Measurements from ENCODE around the gene LAMC3. TPM values are rescaled to one million over a fixed set of nuclear protein-coding genes. Genes with fewer than 3 reads are reported as not detected.

Gene LAMC3
- total and polyA plus RNA-seq, 5 experiments from 2014 or later, result 0.02 to 7.2 (median 6.9) TPM; not detected in 2

DNA sequence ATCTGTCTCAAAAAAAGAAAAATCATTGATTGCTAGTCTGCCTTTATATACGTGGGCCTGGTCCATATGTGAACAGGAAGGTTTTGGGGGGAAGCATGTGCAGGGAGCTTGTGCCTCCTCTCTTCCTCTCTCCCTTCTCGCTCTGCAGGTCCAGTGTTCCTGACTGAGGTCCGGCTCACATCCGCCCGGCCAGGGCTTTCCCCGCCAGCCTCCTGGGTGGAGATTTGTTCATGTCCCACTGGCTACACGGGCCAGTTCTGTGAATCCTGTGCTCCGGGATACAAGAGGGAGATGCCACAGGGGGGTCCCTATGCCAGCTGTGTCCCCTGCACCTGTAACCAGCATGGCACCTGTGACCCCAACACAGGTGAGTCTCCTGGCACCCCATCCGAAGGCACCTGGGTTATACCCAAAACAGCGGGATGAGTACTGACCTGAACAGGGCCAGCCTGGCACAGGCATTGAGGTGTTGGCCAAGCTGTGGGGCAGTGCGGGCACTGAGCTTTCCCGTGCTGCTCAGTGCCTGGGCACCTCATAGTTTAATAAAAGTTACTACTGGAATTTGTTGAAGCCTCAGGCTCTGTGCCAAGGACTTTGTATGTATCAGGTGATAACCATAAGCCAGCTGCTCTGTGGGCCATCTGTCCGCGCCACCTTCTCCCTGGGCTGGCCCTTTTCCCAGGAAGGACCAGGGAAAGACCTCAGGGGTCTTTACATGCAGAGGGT, 48.0 kb downstream of the LAMC3 start:
- no peaks in the 10 kb centered on the region for H3K36me3 Mint-ChIP-seq
- no peaks in the 10 kb centered on the region for H3K27me3 Mint-ChIP-seq
- H3K27ac Mint-ChIP-seq, result no peak overlapping the region
- no peaks in the 10 kb centered on the region for H3K9me3 Mint-ChIP-seq
- POLR2A ChIA-PET, result interaction anchor here (0.6 kb wide), 1 partner anchor 345 kb away, joined by 4 read pairs; no protein-coding TSS in a partner anchor
- no peak for ATAC-seq
- H3K4me1 Mint-ChIP-seq, result no peaks in the 10 kb centered on the region
- DNase-seq, result no peak
- no peak overlapping the region for H3K4me3 Mint-ChIP-seq

DNA sequence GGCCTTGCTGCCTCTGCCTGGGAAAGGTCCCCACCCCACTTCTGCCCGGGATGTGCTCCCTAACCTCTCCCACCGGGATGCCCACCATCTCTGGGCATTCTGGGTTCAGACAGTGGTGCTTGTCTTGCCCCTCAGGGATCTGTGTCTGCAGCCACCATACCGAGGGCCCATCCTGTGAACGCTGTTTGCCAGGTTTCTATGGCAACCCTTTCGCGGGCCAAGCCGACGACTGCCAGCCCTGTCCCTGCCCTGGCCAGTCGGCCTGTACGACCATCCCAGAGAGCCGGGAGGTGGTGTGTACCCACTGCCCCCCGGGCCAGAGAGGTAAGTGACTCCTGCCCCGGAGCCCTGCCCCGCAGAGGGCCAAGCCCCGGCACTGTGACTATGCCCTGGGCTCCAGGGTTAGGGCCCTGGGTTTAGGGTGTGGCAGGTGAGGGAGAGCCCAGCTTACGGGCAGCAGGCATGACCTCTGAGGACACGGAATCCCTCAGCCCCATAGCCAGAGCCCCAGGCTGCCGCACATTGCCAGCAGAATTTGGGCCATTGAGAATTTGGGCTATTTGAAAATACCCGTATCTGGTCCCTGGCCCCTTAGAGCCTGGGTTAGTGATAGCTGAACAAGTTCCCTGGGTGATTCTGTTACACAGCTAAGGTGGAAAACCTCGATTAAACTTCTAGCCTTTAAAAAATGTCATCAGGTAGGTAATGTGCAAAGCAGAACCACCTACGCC, 52.1 kb downstream of the LAMC3 start:
- ATAC-seq, result no peak
- H3K27me3 Mint-ChIP-seq, result peaks cover 0 to 3% (median 0%) of the 10 kb centered on the region in 5 donors

DNA sequence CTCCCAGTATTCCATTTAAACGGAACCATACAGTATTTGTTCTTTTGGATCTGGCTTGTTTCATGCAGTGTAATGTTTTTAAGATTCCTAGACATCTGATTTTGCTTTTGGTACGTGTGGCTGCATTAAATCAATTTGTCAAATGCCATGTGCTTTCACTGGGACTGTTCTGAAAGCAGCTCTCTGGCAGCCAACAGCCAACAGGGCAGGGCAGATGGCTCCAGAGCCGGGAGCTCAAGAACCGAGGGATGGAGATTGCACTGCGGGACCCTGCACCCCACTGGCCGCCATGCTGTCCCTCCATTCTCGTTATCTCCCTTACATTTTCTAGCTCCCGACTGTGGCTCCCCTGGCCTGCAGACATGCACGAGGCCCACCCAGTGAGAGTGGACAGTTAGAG, 54.0 kb downstream of the LAMC3 start:
- DNase-seq (no peak), ATAC-seq (no peak)
- no peaks in the 10 kb centered on the region for H3K9me3 Mint-ChIP-seq
- H3K27ac Mint-ChIP-seq, result no peak overlapping the region
- H3K27me3 Mint-ChIP-seq, result peaks cover 0 to 3% (median 0%) of the 10 kb centered on the region in 5 donors
- no peaks in the 10 kb centered on the region for H3K36me3 Mint-ChIP-seq
- no peaks in the 10 kb centered on the region for H3K4me1 Mint-ChIP-seq
- POLR2A ChIA-PET, result interaction anchor here (0.6 kb wide), 1 partner anchor 273 kb away, joined by 4 read pairs; no protein-coding TSS in a partner anchor
- no peak overlapping the region for H3K4me3 Mint-ChIP-seq

More for the DNA sequence above, 52.1 kb downstream of the LAMC3 start:
- Mint-ChIP-seq H3K4me1 (no peaks in the 10 kb centered on the region), H3K9me3 (no peaks in the 10 kb centered on the region), H3K36me3 (no peaks in the 10 kb centered on the region), H3K4me3 (no peak overlapping the region), H3K27ac (no peak overlapping the region)
- POLR2A ChIA-PET, result no interaction called here
- no peak for DNase-seq

DNA sequence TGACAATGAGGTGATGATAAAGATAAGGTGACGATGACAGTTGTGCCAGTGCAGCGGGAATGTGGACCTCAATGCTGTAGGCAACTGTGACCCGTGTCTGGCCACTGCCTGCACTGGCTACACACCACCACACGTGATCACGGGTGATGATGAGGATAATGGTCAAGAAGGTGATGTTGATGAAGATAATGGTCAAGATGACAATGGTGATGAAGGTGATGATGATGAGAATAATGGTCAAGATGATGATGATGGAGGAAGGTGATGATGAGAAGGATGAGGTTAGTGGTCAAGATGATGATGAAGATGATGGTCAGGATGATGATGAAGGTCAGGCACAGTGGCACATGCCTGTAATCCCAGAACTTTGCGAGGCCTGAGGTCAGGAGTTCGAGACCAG, 56.6 kb downstream of the LAMC3 start:
- H3K36me3 Mint-ChIP-seq, result no peaks in the 10 kb centered on the region
- H3K4me1 Mint-ChIP-seq, result no peaks in the 10 kb centered on the region
- POLR2A ChIA-PET, result no interaction called here

DNA sequence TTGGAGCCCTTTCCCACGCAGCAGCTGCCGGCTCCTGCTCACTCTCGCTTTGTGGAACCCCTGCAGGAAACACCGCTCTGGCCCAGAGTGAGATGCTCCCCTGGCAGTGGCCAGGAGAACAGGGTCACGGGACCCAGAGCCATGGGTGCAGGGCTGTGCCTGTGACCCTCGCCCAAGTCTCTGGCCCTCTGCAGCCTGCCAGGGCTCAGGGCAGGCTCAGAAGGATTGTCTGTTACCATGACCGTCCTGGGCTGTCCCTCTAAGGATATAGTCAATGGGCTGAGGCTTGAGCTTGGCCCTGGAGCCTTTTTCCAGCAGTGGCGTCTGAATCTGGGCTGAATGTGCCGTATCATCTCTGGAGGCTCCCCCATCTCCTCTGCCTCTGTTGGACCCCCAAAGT, 58.7 kb downstream of the LAMC3 start:
- Mint-ChIP-seq H3K4me3 (no peak overlapping the region), H3K27me3 (peaks cover 0 to 3% (median 0%) of the 10 kb centered on the region in 5 donors), H3K9me3 (no peaks in the 10 kb centered on the region), H3K36me3 (no peaks in the 10 kb centered on the region), H3K4me1 (no peaks in the 10 kb centered on the region), H3K27ac (no peak overlapping the region)
- DNase-seq (no peak), ATAC-seq (no peak)
- POLR2A ChIA-PET, result no interaction called here

More for the DNA sequence above, 56.6 kb downstream of the LAMC3 start:
- Mint-ChIP-seq H3K4me3 (no peak overlapping the region), H3K27me3 (peaks cover 0 to 3% (median 0%) of the 10 kb centered on the region in 5 donors), H3K27ac (peak overlapping the region in 1 of 10 donors; percentile 13), H3K9me3 (no peaks in the 10 kb centered on the region)
- ATAC-seq (no peak), DNase-seq (no peak)

DNA sequence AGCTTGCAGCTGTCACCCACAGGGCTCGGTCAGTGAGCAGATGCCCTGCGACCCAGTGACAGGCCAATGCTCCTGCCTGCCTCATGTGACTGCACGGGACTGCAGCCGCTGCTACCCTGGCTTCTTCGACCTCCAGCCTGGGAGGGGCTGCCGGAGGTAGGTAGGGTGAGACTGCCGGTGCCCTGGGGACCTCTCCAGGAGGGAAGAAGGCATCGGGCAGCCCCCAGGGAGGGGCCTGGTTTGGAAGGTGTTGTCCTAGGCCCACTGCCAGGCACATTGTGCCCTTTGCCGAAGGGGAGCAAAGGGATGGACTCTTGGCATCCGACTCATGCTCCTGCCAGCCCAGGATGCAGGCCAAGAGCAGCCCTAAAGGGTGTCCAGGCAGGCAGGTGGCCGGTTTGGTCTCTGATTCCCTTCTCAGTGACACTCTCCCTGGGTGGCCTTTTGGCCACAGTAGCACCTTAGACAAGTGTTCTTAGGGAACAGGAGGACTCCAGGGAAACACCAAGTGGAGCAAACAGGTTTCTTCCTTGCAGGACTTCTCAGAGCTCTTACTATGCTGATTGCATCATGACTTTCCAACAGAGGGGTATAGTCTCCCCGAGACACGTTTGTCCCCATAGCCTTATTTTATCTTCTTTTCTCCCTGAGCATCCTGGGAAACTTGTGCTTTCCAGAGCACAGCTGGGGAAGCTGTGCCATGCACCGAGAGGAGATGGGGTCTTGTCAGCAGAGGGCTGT, 59.3 kb downstream of the LAMC3 start:
- POLR2A ChIA-PET, result no interaction called here
- Mint-ChIP-seq H3K4me3 (no peak overlapping the region), H3K9me3 (no peaks in the 10 kb centered on the region), H3K4me1 (no peaks in the 10 kb centered on the region), H3K27ac (no peak overlapping the region), H3K36me3 (no peaks in the 10 kb centered on the region), H3K27me3 (peaks cover 0 to 3% (median 0%) of the 10 kb centered on the region in 5 donors)
- no peak for DNase-seq
- no peak for ATAC-seq

DNA sequence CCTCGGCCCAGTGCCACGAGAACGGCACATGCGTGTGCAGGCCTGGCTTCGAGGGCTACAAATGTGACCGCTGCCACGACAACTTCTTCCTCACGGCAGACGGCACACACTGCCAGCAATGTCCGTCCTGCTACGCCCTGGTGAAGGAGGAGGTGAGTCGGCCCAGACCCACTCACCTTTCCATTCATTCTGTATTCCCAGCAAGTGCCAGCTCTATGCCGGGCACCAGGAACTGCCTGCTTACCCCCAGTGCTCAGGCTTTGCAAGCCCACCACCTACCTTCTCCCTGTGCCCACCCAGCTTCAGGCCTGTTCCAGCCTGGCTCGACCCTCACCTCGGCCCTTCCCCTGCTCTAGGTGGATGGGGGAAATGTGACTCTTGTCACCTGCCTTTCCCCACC, 60.7 kb downstream of the LAMC3 start:
- H3K4me3 Mint-ChIP-seq, result no peak overlapping the region
- peaks cover 0 to 3% (median 0%) of the 10 kb centered on the region in 5 donors for H3K27me3 Mint-ChIP-seq
- H3K36me3 Mint-ChIP-seq, result no peaks in the 10 kb centered on the region
- no peaks in the 10 kb centered on the region for H3K9me3 Mint-ChIP-seq
- H3K27ac Mint-ChIP-seq, result no peak overlapping the region
- no peak for ATAC-seq
- POLR2A ChIA-PET, result no interaction called here
- H3K4me1 Mint-ChIP-seq, result no peaks in the 10 kb centered on the region
- no peak for DNase-seq

DNA sequence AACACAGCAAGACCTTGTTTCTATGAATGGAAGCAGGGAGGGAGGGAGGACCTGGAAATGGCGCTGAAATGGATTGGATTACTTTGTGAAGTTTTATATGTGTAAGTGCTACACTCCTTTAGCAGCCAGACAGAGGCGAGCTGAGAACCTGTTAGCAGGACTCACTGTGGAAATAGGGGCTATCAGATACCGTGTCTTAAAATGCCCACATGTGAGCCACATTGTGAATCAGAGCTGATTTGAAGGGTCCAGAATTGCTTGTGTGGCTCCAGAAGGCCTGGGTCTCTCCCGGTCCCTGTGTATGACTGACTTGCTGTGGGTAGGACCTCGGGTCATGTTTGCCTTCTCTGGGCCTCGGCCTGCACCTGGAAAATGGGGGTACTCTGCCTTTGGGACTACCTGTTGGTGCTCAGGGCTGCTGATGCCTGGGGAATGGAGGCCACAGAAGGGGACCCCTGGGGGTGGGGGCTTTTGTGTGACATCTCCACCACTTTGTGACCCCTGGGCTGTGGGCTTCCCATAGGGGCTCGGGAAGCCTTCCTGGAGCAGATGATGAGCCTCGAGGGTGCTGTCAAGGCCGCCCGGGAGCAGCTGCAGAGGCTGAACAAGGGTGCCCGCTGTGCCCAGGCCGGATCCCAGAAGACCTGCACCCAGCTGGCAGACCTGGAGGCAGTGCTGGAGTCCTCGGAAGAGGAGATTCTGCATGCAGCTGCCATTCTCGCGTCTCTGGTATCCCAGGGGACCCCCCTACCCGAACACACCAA, 63.3 kb downstream of the LAMC3 start:
- no peaks in the 10 kb centered on the region for H3K27me3 Mint-ChIP-seq
- no peak for DNase-seq
- H3K4me1 Mint-ChIP-seq, result no peaks in the 10 kb centered on the region
- H3K36me3 Mint-ChIP-seq, result no peaks in the 10 kb centered on the region
- POLR2A ChIA-PET, result no interaction called here
- no peaks in the 10 kb centered on the region for H3K9me3 Mint-ChIP-seq
- no peak overlapping the region for H3K4me3 Mint-ChIP-seq
- no peak overlapping the region for H3K27ac Mint-ChIP-seq
- ATAC-seq, result no peak

DNA sequence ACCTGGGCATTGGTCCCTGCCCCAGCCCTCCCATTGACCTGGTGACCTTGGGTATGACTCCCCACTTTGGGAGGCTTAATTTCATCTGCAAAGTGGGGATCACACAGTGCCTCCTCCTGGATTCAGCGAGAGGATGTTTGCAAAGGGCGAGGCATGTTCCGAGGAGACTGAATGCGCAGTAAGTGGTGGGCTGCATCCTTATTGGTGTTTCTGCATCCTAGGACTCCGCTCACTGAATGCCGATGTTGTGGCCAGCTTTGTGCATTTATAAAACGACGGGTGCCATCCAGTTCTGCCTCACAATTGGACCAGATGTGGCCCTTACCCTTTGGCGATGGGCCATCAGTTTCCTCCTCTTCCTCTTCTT, 63.9 kb downstream of the LAMC3 start:
- H3K4me1 Mint-ChIP-seq, result no peaks in the 10 kb centered on the region
- no peak overlapping the region for H3K27ac Mint-ChIP-seq
- H3K9me3 Mint-ChIP-seq, result no peaks in the 10 kb centered on the region
- no peak for ATAC-seq
- no peak for DNase-seq
- POLR2A ChIA-PET, result no interaction called here
- H3K36me3 Mint-ChIP-seq, result no peaks in the 10 kb centered on the region
- H3K4me3 Mint-ChIP-seq, result no peak overlapping the region
- H3K27me3 Mint-ChIP-seq, result no peaks in the 10 kb centered on the region

DNA sequence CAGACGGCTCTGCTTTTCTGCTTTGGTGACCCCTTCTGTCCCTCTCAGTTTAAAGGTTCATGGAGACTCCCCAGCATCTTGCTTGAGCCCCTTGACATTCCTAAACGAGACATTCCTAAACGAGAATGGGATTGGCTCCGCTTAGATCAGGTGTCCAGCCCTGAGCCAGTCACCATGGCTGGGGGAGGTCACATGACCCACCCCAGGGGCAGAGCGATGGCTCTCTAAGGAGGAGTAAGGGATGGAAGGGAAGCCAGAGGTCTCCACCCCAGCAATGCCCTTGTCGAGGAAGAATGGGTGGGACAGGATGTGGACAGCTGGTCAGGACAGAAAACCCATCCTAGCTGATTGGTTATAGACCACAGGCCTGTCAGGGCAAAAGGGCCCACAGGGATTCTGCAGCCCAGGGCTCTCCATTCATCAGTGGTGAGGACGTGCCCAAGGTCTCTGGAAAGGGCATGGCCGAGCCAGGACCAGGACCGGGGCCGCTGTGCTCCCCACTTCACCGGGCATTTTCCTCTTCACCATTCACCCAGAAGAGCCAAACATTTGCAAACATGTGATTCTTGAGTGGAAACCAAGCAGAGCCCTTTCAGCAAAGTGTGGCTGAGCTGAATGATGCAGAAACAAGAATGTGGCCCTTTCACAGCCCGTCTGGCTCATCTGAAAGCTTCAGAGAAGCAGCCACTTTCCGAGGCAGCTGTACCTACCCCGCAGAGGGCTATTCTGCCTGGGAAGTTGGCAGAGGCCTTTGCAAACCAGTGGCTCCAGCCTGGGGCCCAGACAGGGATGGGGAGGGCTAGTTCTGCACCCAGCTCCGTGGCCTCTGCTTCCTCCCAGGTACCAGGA, 67.6 kb downstream of the LAMC3 start:
- Mint-ChIP-seq H3K36me3 (no peaks in the 10 kb centered on the region), H3K27me3 (no peaks in the 10 kb centered on the region), H3K4me3 (no peak overlapping the region), H3K9me3 (no peaks in the 10 kb centered on the region), H3K4me1 (no peaks in the 10 kb centered on the region), H3K27ac (no peak overlapping the region)
- ATAC-seq (no peak), DNase-seq (no peak)
- POLR2A ChIA-PET, result no interaction called here

DNA sequence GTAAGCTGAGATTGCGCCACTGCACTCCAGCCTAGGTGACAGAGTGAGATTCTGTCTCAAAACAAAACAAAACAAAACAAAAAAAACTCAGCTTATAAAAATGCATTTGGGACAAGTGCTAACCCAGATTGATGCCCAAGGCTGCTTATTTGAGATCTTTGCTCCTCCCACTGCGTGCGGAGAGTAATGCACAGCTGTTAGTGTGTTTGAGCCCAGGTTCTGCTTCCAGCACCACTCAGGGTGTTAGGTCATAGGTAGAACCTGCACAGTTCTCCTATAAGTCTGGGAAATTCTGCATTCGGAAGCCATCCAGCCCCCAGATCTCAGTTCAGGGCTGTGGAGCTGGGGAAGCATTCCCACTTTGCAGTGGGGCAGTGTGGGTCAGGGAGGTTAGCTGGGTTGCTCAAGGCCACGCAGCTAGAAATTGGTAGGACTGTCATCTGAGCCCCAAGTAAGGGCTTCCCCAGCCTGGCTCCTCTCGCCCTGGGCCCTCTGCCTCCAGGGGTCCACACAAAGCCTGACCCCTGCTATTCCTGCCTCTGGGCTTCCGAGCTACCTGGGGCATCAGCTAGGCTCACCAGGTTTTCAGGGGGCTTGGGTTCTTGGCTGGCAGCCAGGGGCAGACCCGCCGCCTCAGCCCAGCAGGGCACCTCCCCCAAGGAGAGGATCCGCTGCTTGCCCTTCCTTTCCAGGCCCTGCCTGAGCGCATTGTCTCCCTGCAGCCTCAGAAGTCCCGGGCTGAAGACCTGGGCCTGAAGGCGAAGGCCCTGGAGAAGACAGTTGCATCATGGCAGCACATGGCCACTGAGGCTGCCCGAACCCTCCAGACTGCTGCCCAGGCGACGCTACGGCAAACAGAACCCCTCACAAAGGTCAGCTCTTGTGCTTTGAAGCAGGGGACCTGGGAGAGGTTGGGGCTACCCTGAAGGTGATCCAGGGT, 69.7 kb downstream of the LAMC3 start:
- no peaks in the 10 kb centered on the region for H3K4me1 Mint-ChIP-seq
- no peak for DNase-seq

More for the DNA sequence above, 69.7 kb downstream of the LAMC3 start:
- Mint-ChIP-seq H3K9me3 (no peaks in the 10 kb centered on the region), H3K27ac (no peak overlapping the region), H3K27me3 (no peaks in the 10 kb centered on the region), H3K4me3 (no peak overlapping the region), H3K36me3 (no peaks in the 10 kb centered on the region)
- POLR2A ChIA-PET, result no interaction called here
- no peak for ATAC-seq
